PC-9 (cell line): ENCODE results near the gene KRTDAP. TPM values are rescaled to one million over a fixed set of nuclear protein-coding genes. Genes with fewer than 3 reads are reported as not detected.
"Not testable (repeated sequence)": the region's sequence is repeated elsewhere in the genome, so short reads cannot be mapped to it uniquely, and the experiment has no call there.

Source experiments
- BruUV-seq: library from RNA; stranded (reverse); fragments of 400-500 nt; replicated peaks from 2 replicates; lab custom pipeline; 2021; lab: Mats Ljungman, UMichigan
- CTCF ChIA-PET: fragments of 300-600 bp; sonication (Branson Sonifier 250); formaldehyde crosslinking; loops from one replicate; lab custom pipeline; 2022; ENCODE audit warnings: antibody characterized with exemption; lab: Charles Lee
- POLR2A ChIA-PET: fragments of 300-600 bp; sonication (Branson Sonifier 250); formaldehyde crosslinking; loops from one replicate; lab custom pipeline; 2022; ENCODE audit warnings: antibody characterized with exemption; ENCODE audit not compliant: unreplicated experiment; lab: Charles Lee
- DNase-seq, 2 experiments: peaks; one replicate each; pipeline versions ENCODE4 v3.0.0 to v3.0.0-alpha.2; 2015 to 2022; ENCODE audit warnings: mixed read lengths in 1 of 2
- H2AFZ ChIP-seq: fragments of 200-600 bp; sonication (generic); 2 replicates; pipeline ENCODE4 v1.8.1; 2017; ENCODE audit warnings: antibody characterized with exemption
- H3F3A ChIP-seq: fragments of 200-600 bp; sonication (generic); 2 replicates; pipeline ENCODE4 v1.8.1; 2017; ENCODE audit warnings: antibody characterized with exemption, mild to moderate bottlenecking, low read depth; ENCODE audit not compliant: insufficient read depth
- H3K27ac ChIP-seq: fragments of 200-600 bp; sonication (generic); 2 replicates; pipeline ENCODE4 v1.6.1; 2016; ENCODE audit warnings: mixed run types
- H3K27me3 ChIP-seq: fragments of 200-600 bp; sonication (generic); 2 replicates; pipeline ENCODE4 v1.6.1; 2016; ENCODE audit warnings: low read depth, mixed run types; ENCODE audit not compliant: insufficient read depth
- H3K36me3 ChIP-seq: fragments of 200-600 bp; sonication (generic); 2 replicates; pipeline ENCODE4 v1.6.1; 2016; ENCODE audit warnings: low read depth, mixed run types
- H3K4me1 ChIP-seq: fragments of 200-600 bp; sonication (generic); replicated peaks from 2 replicates; pipeline ENCODE4 v1.6.1; 2016; ENCODE audit warnings: mixed run types; ENCODE audit not compliant: insufficient read depth
- H3K4me2 ChIP-seq: fragments of 200-600 bp; sonication (generic); 2 replicates; pipeline ENCODE4 v1.6.1; 2017; ENCODE audit warnings: mixed run types
- H3K4me3 ChIP-seq: fragments of 200-600 bp; sonication (generic); 2 replicates; pipeline ENCODE4 v1.6.1; 2016; ENCODE audit warnings: mixed run types
- H3K79me2 ChIP-seq: fragments of 200-600 bp; sonication (generic); 2 replicates; pipeline ENCODE4 v1.6.1; 2017; ENCODE audit warnings: low read depth, mixed run types
- H3K9me2 ChIP-seq: fragments of 200-600 bp; sonication (generic); 2 replicates; pipeline ENCODE4 v1.8.1; 2017; ENCODE audit warnings: mild to moderate bottlenecking; ENCODE audit not compliant: insufficient read depth
- H3K9me3 ChIP-seq: fragments of 200-600 bp; sonication (generic); 2 replicates; pipeline ENCODE4 v1.8.1; 2016; ENCODE audit warnings: low read depth; ENCODE audit not compliant: insufficient read depth
- H4K20me1 ChIP-seq: fragments of 200-600 bp; sonication (generic); 2 replicates; pipeline ENCODE4 v1.8.1; 2017; ENCODE audit not compliant: insufficient read depth
- EZH2 ChIP-seq: fragments of 200-600 bp; sonication (generic); IDR thresholded peaks from 2 replicates; pipeline ENCODE4 v1.8.0; 2017; ENCODE audit warnings: antibody characterized with exemption, low read depth
- intact Hi-C: fragments of 100-400 bp; cut with micrococcal nuclease; formaldehyde crosslinking; loops from one replicate; pipeline ENCODE4 v1.10.0; 2022; ENCODE audit not compliant: unreplicated experiment
- total RNA-seq: library from RNA; stranded (reverse); gene quantifications from 2 replicates; pipeline ENCODE4 v1.2.3, GENCODE V29; 2021
- TF ChIP-seq, protein P1 (sequence below): fragments of 200-600 bp; sonication (generic); conservative IDR thresholded peaks from 2 replicates; pipeline ENCODE4 v1.6.1; 2017; ENCODE audit warnings: mixed run types, antibody characterized with exemption, mild to moderate bottlenecking, moderate library complexity

The KRTDAP gene
- total RNA-seq, 1 experiment from 2014 or later = not detected

DNA sequence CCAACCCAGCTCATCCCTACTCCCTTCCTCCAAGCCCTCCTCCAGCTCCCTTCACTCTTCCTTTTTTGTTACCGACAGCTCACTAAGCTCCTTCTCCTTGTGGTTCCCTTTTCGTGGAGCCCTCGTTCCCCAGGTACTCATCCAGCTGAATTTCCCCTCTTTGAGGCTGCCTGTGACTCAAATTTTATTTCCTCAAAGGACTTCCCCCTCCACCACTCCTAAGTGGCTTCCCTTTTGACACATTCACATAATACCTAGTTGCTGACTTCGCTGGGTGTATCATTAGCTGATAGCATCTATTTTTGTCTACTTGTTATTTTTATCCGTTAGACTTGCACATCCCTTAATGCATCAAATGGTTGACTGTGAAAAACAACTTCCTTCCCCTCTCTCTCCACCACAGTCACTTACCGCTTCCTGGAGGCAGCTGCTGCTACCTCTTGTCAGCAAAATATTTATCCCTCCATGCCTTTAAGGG lies 27.7 kb downstream of the KRTDAP start:
- Histone ChIP-seq H3K4me2 (no peak overlapping the region), H3K27ac (no peak overlapping the region), H3K9me2 (no peaks in the 10 kb centered on the region), H3K79me2 (no peaks in the 10 kb centered on the region), H4K20me1 (no peaks in the 10 kb centered on the region), H3K36me3 (no peaks in the 10 kb centered on the region), H3K27me3 (no peaks in the 10 kb centered on the region; the same call in 1 of the 2 replicates), H3K4me3 (no peak overlapping the region), H2AFZ (no peak overlapping the region), H3K4me1 (no peaks in the 10 kb centered on the region), H3F3A (no peaks in the 10 kb centered on the region), H3K9me3 (no peaks in the 10 kb centered on the region)
- no peak for DNase-seq
- POLR2A ChIA-PET = no interaction called here
- TF ChIP-seq, protein P1, sequence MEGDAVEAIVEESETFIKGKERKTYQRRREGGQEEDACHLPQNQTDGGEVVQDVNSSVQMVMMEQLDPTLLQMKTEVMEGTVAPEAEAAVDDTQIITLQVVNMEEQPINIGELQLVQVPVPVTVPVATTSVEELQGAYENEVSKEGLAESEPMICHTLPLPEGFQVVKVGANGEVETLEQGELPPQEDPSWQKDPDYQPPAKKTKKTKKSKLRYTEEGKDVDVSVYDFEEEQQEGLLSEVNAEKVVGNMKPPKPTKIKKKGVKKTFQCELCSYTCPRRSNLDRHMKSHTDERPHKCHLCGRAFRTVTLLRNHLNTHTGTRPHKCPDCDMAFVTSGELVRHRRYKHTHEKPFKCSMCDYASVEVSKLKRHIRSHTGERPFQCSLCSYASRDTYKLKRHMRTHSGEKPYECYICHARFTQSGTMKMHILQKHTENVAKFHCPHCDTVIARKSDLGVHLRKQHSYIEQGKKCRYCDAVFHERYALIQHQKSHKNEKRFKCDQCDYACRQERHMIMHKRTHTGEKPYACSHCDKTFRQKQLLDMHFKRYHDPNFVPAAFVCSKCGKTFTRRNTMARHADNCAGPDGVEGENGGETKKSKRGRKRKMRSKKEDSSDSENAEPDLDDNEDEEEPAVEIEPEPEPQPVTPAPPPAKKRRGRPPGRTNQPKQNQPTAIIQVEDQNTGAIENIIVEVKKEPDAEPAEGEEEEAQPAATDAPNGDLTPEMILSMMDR = no peak
- no peak for TF ChIP-seq EZH2
- no TSS peak for BruUV-seq
- CTCF ChIA-PET = no interaction called here
- intact Hi-C loops = no loop called here

DNA sequence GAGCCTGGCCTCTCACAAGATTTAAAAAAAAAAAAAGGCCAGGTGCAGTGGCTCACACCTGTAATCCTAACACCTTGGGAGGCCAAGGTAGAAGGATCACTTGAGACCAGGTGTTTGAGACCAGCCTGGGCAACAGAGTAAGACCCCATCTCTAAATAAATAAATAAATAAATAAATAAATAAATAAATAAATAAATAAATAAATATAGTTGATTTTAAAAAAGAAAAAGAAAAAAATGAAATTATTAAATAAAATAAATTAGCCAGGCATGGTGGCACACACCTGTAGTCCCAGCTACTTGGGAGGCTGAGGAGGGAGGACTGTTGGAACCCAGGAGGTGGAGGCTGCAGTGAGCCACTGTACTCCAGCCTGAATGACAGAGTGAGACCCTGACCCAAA lies 28.5 kb downstream of the KRTDAP start:
- H3K9me3 ChIP-seq, POLR2A ChIA-PET, BruUV-seq, H3K79me2 ChIP-seq, H3K4me2 ChIP-seq, H4K20me1 ChIP-seq, DNase-seq, H3K27me3 ChIP-seq, H3K9me2 ChIP-seq, H3K4me1 ChIP-seq, H3F3A ChIP-seq, H3K27ac ChIP-seq, H3K36me3 ChIP-seq, CTCF ChIA-PET, intact Hi-C loops, H3K4me3 ChIP-seq, H2AFZ ChIP-seq: not testable (repeated sequence)

DNA sequence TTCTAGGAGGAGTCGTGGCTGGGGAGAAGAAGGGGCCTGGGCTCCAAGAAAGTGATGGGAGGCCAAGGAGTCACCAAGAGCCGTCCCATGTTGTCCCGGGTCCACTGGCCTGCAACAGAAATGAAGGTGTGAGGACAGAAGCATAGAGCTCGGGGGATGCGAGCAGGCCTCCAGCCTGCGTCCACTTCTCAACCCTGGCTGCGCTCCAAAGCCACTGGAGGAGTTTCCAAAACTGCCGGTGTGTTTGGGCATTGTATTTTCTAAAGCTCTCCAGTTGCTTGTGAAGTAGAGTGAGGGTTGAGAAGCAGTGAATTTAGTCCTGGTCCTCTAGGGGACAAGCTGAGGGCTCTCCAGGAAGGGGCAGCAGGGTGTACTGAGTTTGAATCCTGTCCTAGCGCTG lies 29.2 kb downstream of the KRTDAP start:
- H3K36me3 ChIP-seq = no peaks in the 10 kb centered on the region
- DNase-seq = no peak
- BruUV-seq = no TSS peak
- H3K4me2 ChIP-seq = no peak overlapping the region
- H3K9me3 ChIP-seq = no peaks in the 10 kb centered on the region
- ChIA-PET POLR2A (no interaction called here), CTCF (no interaction called here)
- H3K27me3 ChIP-seq = no peaks in the 10 kb centered on the region; the same call in 1 of the 2 replicates
- intact Hi-C loops = no loop called here
- no peaks in the 10 kb centered on the region for H3K9me2 ChIP-seq
- H3K4me1 ChIP-seq = no peaks in the 10 kb centered on the region
- no peak overlapping the region for H3K27ac ChIP-seq
- H3K79me2 ChIP-seq = no peaks in the 10 kb centered on the region
- no peaks in the 10 kb centered on the region for H3F3A ChIP-seq
- no peak overlapping the region for H2AFZ ChIP-seq
- no peak overlapping the region for H3K4me3 ChIP-seq
- TF ChIP-seq EZH2 = no peak
- TF ChIP-seq, protein P1 = no peak
- no peaks in the 10 kb centered on the region for H4K20me1 ChIP-seq

DNA sequence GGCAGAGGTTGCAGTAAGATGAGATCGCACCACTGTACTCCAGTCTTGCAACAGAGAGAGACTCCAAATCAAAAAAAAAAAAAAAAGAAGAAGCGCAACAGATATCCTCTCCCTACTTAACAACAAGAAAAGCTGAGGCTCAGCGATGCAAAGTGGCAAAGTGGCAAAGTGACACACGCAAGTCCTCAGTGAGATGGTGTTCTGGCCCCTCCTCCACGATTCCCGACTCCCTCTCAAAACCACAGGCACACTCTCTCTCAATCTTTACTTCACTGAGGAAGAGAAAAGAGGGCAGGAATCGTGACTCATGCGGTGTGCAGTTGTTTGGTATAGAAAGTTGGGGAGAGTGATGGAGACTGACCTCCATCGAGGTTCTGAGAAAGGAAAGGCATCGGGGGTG lies 29.7 kb downstream of the KRTDAP start:
- no peaks in the 10 kb centered on the region for H3F3A ChIP-seq
- ChIA-PET CTCF (no interaction called here), POLR2A (no interaction called here)
- H3K9me2 ChIP-seq = no peaks in the 10 kb centered on the region
- intact Hi-C loops = no loop called here
- TF ChIP-seq EZH2 = no peak
- TF ChIP-seq, protein P1 = no peak
- no peak overlapping the region for H3K4me3 ChIP-seq
- H3K4me1 ChIP-seq = no peaks in the 10 kb centered on the region
- no peak overlapping the region for H3K27ac ChIP-seq
- DNase-seq = no peak
- no peaks in the 10 kb centered on the region for H3K79me2 ChIP-seq
- no peak overlapping the region for H3K4me2 ChIP-seq
- H3K9me3 ChIP-seq = no peaks in the 10 kb centered on the region
- no peaks in the 10 kb centered on the region for H4K20me1 ChIP-seq
- H3K27me3 ChIP-seq = no peaks in the 10 kb centered on the region; the same call in 1 of the 2 replicates
- no TSS peak for BruUV-seq
- no peaks in the 10 kb centered on the region for H3K36me3 ChIP-seq
- no peak overlapping the region for H2AFZ ChIP-seq
